Activated CD4-positive, alpha-beta T cell treated with anti-CD3 and anti-CD28 coated beads, Interleukin-2, amount 50 U/mL, for 16 hours (primary cell): ENCODE measurements around the gene TCF7.

ENCODE experiments used
- DNase-seq: peaks from one replicate; pipeline ENCODE4 v3.0.0-alpha.2; 2020

The TCF7 gene

DNA sequence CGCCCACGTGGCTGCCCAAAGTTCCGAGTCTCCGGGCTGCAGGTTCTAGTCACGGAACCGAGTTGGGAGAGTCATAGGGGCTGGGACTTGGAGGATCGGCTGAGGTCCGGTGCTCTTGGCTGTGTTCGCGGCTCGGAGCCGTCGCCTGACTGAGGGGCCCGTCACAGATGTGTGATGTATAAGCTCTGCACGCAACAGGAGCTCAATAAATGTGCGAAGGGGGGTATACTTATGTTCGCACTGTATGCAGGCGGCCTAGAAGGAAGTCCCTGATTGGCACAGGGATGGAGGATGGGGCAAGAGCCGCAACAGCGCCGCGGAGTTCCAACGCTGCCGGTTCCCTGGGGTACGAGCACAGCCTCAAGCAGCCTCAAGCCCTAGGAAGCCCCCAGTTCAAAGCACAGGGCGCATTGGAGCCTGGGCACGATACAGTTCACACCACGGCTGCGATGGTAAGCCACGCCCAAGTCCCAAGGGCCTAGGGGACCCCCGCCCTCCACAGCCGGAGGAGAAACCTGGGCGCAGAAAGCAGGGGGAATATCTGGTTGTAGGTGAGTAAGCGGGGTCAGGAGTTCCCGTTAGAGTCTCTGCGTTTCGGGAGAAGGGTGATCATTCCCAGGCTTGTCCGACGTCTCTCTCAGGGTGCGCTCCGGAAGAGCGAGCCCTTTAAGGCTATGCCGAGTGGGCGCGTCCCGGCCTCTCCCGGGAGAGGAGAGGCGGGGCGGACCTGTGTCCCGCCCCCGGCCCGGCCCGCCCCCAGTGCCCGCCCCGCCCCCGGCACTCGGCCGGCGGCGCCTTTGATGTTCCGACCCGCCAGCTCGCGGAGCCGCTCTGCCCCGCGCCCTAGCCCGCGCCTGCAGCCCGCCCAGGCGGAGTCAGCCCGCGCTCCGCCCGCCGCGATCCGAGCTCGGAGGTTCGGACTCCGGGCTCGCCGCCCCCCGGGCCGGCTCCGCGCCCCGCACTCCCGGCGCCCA lies at the start of gene TCF7:
Gene TCF7, plus strand, starts transcription at position 780 of the 974 bp plus-strand sequence. CDS start 226 bp downstream, outside the sequence.
- DNase-seq = peak; percentile 64

DNA sequence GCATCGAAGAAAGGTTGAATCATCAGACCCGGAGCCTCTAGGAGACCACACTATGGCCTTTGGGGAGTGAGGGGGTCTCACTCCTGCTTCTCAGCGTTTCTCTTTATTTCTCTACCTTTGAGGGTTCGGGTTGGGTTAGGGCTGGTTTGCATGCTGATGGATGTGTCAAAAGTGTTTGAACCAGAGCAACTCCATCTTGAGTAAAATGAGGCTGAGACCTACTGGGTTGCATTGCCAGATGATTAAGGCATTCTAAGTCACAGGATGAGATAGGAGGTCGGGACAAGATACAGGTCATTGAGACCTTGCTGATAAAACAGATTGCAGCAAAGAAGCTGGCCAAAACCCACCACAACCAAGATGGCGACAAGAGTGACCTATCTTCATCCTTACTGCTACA lies 44.9 kb upstream of the TCF7 start:
- DNase-seq = no peak

DNA sequence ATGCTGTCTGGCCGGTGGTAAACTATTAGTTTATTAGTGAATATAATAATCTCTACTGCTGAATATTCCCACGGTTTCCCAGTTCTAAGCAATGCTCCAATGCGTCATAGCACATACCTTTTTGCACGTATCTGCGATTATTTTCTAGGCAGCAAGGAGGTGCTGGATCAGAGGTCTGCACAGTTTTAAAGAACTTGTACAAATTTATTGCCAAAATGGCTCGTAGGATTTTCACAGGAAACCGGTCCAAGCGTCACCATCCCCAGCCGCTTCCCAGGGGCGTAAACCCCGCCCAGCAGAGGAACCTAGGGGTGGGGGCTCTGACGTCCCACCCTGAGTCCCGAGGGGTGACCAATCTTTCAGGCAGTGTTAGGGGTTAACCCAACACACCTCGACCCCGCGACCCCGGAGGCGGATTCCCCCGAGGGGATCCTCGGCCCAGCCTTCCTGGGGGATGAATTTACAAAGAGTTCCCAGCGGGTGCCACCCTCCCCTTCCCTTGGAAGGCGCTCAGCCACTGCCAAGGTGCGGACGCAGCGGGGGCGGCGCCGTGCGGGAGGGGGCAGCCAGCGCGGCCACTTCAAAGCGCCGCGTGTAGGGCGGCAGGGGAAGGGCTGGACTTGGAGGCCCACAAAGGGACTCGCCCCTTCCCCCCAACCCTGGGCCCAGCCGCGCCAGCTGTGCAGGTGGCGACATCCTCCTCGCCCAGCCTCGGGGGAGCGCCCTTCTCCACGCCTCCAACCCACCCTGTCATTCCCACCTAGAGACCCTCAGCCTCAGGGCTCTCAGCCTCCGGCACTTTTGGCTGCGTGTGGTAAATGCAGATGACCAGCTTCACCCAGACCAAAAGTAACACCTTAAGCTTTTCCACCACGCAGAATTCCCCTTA lies 43.5 kb upstream of the TCF7 start:
- peak; percentile 50 for DNase-seq

DNA sequence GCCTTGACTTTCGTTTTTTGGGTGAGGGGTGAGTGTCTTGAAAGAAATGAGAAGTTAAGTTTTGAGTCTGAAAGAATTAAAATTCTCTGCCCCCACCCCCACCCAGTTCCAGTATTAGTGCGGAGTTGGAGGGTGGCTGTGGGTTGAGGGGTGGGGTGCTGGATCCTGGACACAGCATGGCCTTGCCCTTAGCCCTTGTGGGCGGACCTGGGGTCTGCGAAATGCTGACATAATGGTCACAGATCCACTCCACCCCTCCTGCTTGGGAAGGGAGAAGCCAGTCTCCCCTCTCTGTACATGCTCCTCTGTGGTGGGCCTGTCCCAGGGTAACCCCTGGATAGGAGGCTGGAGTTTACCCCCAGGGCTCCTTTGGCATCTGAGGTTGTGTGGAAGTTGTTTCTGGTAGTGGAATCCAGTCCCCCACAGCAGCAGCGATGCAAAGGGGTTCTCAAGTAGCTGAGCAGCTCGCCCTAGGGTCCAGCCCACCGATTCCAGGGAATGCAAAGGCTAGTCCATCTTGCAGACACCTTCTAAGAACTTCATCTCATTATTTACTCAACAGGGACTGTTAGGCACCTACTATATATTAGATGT lies 42.8 kb upstream of the TCF7 start:
- no peak for DNase-seq

DNA sequence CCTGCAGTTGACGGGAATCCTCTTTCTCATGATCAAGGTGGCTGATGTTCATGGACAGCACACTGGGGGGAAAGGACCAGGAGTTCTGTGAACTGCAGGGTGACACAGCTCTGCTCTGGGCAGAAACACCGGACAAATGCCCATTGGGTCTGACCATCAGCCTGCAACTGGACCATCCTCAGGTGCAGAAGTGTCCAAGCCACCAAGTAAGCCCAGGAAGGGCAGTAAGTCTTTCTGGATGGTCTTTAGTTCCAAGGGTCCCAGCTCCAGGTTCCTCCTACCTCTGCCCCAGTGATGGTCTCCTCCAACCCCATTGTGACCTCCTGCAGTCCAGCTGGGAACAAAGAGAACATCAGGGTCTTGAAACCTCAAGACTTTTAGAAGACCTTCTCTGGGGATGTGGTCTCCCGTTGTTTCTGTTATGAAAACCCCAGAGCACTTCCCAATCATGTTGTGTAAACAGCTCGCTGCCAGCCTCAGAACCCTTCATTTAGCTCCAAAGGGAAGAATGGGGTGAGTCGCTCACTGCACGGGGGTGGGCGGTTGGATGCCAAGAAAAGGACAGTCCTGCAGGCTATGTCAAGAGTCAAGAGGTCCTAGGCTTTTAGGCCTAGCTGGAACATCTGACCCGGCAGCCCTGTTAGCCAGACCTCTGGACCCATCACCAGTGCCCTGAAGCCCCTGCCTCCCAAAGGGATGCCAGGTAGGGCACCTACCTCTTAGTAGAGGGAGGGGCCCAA lies 41.8 kb upstream of the TCF7 start:
- DNase-seq = no peak

DNA sequence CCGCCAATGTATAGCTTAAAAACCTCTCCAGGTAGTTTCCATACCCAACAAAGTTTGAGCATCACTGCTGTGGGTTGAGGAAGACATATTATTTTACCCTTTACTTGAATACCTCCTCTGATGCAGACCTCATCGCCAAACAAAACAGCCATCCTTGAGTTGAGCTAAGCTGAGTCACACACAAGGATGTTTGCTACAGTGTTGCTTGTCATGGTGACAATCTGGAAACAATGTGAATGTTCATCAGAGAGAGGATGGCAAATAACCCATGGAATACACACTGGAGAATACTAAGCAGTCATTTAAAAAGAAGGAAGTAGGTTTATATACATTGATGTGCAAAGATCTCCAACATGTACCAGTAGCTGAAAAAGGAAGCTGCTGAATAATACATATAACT lies 41.1 kb upstream of the TCF7 start:
- DNase-seq = no peak

DNA sequence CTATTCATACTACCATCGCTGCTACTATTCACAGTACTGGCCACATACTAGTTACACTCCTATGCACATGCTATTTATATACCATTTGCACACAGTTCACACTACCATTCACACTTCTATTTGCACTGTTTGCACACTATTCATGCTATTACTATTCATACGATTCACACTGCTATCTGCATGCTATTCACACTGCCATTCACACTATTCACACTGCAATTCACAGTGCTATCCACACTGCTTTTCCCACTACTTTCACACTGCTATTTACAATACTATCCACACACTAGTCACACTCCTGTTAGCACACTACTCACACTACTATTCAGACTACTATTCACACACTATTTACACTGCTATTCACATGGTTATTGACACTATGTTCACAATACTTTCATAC lies 39.4 kb upstream of the TCF7 start:
- DNase-seq = no peak

DNA sequence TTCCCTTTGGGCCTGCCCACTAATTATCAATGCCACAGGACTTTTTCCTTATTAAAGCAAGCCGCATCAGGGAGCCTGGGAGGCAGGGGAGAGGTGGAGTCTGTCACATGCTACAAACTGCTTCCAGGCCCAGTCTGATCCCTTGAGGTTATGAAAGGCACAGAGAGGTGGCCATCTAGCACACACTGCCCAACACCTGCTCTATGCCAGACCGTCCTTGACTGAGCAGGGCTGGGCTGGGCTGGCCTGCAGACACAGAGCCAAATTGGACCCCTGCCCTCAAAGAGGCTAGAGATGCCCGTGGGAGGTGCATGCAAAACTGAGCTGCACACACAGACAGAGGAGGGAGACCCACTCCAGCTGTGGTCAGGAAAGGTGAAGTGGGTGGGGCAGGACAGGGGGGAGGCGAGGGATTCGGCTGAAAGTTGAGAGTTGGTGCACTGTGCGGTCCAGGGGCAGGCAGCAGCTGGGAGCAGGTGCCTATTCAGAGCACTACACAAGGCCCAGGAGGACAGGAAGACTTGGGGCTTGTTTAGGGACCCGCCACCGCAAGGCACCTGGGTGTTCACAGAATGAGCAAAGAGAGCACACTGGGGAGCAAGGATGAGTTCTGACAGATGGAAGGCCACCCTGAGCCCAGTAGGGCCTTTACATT lies 36.4 kb upstream of the TCF7 start:
- no peak for DNase-seq

DNA sequence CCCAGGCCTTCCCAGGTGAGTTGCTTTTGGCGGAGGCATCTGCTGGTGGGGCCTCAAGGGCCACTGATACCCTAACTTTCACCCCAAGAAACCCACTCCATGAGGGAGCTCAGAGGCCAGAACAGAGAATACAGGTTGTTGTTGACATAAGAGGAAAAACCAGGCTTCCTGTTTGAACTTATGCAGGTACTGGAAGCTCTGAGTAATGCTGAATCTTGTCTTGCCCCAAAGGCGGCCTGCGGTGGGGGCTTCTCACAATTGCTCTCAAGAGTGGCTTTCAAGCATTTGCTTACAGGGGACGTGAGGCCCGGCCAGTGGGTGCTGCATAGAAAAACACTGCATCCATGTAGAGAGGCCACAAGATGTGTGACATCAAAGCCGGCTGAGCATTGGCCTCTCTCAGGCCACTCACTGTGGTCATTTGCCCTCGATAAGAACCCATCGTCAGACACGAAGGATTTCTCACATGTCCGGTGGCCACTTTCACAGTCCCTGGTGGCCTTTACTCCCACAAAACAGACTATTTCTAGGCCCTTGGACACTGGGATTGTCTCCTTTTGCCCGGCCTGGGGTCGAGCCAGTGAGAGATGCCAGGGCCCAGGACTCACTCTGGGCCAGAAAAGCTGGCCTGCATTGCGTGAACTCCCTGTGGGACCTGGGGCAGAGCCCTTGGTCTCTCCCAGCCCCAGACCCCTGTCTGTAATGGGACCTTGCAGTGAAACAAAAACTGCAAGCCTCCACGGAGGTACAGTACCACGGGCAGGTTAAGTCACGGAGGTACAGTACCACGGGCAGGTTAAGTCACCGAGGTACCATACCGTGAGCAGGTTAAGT lies 34.5 kb upstream of the TCF7 start:
- DNase-seq = peak; percentile 48

DNA sequence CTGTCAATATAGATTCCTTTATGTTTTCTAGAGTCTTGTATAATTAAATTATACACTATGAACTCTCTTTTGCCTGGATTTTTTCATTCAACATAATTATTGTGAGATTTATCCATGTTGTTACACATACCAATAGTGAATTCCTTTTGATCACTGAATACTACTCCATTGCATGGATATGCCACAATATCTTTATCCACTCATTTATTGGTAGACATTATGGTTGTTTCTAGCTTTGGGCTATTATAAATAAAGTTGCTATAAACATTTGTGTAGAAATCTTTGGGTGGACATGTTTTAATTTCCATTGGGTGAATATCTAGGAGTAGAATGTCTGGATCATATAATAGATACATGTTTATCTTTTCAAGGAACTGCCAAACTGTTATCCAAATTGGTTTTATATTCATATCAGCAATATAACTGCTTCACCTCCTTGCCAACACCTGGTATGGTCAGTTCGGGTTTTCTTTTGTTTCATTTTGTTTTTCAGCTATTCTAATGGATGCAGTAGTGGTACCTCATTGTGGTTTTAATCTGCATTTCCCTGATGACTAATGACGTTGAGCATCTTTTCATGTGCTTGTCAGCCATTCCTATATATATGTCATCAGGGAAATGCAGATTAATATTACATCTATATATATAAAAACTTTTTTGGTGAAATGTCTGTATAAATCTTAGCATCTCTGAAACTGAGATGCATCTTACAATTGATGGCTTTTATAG lies 32.1 kb upstream of the TCF7 start:
- DNase-seq = no peak

DNA sequence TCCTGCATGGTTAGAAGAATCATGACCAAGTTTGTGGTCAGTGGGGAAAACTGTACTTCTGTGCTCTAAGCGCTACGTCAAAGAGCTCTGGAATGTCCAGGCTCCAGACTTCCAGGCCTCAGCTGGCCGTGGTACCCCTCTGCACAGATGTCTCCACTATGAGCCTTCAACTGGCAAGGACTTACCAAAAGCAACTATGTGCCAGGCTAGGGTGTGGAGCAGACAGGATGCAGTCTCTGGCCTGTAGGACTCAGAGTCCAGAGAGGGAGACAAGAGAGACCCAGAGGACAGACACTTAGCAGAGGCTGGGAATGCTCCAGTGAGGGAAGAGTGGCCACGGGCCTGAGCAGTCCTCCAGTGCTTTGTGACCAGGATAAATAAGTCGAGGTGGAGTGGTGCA lies 31.0 kb upstream of the TCF7 start:
- no peak for DNase-seq

DNA sequence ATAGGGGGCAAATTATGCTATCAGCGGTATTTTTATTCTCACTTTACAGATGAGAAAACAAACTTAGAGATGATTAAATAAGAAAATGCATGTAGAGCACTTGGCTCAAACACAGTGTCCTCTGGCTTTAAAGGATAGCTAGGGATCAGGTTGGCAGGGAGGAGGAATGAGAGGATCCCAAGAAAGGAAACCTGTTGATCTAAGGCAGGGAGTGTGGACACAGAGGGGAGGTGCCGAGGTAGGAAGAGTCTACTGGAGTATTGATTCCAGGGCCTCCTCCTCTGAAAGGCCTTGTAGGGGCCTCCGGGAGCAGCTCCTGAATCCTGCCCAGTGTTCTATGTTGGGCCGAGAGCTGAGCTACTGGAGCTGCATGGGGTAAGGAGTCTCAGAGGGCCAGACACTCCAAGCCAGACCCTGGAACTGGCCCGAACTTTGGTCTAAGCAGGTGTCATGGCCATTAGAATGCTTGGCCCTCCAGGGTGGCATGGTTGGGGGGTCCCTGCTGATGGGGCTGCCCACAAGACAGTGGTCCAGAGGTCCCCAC lies 30.4 kb upstream of the TCF7 start:
- no peak for DNase-seq

DNA sequence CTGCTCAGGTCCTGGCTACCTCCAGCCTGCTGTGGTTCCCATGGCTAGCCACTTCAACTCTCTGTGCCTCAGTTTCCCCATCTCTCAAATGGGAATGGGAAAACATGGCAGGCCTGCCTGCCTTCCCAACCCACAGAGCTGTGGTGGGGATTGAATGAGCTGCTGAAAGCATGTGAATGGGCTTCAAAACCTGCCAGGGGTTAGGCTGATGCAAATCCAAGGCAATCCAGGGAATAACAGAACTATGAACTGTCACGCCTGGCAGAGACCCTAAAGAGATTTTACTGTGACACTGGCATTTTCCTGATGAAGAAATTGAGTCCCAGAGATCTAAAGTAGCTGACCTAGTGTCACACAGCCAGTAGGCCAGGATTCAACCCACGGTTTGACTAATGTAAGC lies 29.9 kb upstream of the TCF7 start:
- no peak for DNase-seq

DNA sequence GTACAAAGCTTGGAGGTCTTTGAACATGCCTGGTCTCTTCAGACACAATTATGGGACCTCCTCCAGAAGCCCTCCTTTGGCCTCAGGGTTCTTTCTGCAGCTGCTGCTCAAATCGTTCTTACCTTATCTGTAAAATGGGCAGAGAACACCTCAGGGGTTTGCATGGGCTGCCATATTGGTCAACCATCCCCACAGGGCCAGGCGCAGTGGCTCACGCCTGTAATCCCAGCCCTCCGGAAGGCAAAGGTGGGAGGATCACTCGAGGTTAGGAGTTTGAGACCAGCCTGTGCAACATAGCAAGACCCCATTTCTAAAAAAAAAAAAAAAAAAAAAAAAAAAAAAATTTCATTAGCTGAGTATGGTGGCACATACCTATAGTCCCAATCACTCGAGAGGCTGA lies 29.1 kb upstream of the TCF7 start:
- DNase-seq = no peak

DNA sequence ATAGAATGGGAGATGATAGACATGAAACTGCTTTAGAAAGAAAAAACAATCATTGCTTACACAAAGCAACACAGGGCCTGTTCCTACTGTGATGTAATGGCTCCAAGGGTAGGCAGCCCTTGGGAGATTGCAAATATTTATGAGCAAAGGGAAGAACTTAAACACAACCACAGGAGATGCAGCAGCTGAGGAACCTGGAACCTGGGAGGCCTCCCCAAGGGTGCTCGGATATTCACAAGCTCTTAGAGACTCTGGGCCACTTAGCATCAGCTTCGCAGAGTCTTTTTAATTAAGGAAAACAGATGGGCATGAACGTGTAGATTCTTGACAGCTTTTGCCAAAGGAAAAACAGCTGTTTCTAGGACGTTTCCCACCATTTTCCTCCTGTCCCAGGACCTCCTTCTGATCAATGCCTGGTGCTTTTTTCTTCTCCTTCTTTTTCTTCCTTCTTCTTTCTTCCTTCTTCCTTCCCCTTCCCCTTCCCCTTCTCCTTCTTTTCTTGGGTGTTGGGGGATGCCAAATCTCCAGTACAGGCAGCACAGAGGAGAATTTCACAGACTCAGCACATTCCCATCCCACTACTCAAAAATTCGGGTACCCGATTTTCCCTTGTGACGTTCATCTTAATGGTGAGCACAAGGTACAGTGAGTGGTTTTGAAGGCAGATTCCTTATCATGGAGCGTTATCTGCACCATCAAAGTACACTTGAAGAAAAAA lies 28.1 kb upstream of the TCF7 start:
- no peak for DNase-seq

DNA sequence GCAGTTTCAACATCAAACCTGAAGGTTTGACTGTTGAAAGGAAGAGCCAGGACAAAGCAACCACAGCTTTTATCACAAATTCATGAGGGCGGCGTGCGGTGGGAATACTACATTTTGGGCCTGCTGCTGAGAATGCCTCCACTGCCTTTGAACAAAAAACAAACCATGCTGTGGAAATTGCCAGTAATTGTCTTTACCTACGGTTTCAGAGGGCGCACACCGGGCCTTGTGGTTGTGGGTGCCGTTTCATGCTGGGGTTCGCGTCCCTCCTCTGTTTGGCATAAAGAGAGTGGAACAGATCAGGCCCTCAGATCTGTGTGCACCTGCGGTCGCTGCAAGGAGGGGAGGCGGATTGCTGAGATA lies 27.6 kb upstream of the TCF7 start:
- peak; percentile 59 for DNase-seq

DNA sequence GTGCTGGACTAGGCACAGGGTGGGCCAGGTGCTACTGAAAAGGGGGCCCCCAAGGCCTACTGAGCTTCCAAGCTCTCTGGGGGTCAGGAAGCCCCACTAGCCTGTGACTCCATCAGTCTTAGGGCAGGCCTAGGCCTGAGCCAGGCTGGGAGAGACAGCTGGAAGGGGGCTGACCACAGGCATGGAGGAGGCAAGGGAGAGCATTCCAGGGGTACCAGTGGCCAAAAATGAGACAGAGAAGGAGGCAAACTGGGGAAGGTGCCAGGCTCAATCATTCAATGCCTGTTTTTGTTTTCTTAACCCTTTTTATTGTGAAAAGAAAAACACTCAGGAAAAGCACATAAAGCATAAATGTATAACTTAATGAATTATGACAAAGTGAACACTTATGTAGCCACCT lies 26.2 kb upstream of the TCF7 start:
- DNase-seq = no peak

DNA sequence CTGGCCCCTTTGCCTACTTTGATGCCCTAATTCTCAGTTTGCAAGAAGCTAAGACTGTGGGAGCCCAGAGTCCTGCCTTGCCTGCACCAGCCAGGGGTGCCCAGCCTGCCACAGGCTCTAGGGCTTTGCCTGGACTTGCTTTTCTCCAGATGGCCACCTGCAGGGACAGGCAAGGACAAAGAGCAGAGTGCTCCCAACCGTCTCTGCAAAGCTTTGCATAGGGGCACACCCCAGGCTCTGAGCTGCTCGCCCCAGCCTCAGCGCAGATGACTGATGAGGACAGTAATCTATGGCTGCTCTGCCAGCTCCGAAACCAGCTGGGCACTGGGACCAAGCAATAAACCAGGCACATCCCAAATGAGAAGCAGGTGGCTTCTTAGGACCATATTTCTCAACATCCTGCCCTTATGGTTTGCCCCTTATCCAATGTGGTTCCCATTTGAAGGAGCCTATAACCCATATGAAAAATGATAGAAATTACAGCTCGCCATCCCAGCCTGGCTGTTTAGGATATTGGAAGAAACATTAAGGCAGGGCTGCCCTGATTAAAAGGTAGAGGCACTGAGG lies 25.4 kb upstream of the TCF7 start:
- no peak for DNase-seq

DNA sequence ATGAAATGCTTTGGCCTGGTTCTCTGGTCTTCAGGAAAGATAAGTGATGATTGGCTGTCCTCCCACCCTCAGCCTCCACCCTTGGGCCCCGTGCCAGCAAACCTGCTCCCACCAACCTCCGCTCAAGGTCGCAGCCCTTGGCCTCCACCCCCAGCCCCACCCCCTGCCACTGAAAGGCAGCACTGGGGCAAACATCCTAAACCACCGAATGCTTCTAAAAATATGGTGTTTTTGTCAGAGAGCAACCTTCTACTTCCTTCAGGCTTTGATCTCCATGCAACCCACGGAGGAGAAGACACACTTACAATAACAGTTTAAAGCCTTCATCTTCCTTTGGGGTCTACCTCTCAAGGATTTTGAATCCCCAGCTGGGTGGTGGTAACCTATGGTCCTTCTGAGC lies 24.0 kb upstream of the TCF7 start:
- no peak for DNase-seq
